Small intestine (tissue), 7 donors: ENCODE measurements around the gene CDH23. TPM values are rescaled to one million over a fixed set of nuclear protein-coding genes. Genes with fewer than 3 reads are reported as not detected.

Experiments used
- DNase-seq, 2 donors: peaks; one replicate each; pipeline versions ENCODE4 v3.0.0 to v3.0.0-alpha.2; 2013
- FAIRE-seq: peaks from 2 replicates; lab custom pipeline; 2012; peaks lifted over from hg19 to GRCh38; lab: Jason Lieb, UNC
- H3K27ac ChIP-seq, 3 donors: one replicate each; pipeline ENCODE4 v1.5.1; 2013; ENCODE audit warnings: low read length in 2 of 3, mild to moderate bottlenecking in 2 of 3, control low read depth in 1 of 3, inconsistent platforms in 1 of 3, low read depth in 1 of 3, moderate library complexity in 1 of 3
- H3K27me3 ChIP-seq, 3 donors: one replicate each; pipeline ENCODE4 v1.6.1; 2013; ENCODE audit warnings: low read length in 3 of 3, inconsistent platforms in 1 of 3; ENCODE audit not compliant: control insufficient read depth in 3 of 3, insufficient read depth in 3 of 3
- H3K36me3 ChIP-seq, 3 donors: one replicate each; pipeline ENCODE4 v1.6.1; 2013; ENCODE audit warnings: low read length in 3 of 3, inconsistent platforms in 1 of 3, low read depth in 1 of 3, mild to moderate bottlenecking in 1 of 3, moderate library complexity in 1 of 3; ENCODE audit not compliant: control insufficient read depth in 3 of 3, insufficient read depth in 2 of 3
- H3K4me1 ChIP-seq, 3 donors: one replicate each; pipeline ENCODE4 v1.6.1; 2013; ENCODE audit warnings: low read length in 2 of 3, inconsistent platforms in 1 of 3, low read depth in 1 of 3, mild to moderate bottlenecking in 1 of 3, moderate library complexity in 1 of 3; ENCODE audit not compliant: control insufficient read depth in 3 of 3, insufficient read depth in 2 of 3
- H3K4me3 ChIP-seq, 3 donors: one replicate each; pipeline ENCODE4 v1.5.1; 2013; ENCODE audit warnings: low read length in 3 of 3, control low read depth in 1 of 3, inconsistent platforms in 1 of 3, low read depth in 1 of 3, mild to moderate bottlenecking in 1 of 3, moderate library complexity in 1 of 3
- H3K9me3 ChIP-seq, 2 donors: one replicate each; pipeline ENCODE4 v1.6.1; 2013; ENCODE audit warnings: low read depth in 1 of 2, low read length in 1 of 2; ENCODE audit not compliant: control insufficient read depth in 2 of 2, insufficient read depth in 1 of 2
- WGBS, 3 donors: extraction: QIAGEN DNeasy Blood & Tissue Kit; methylation state at CpG; one replicate each; pipeline ENCODE4 v1.1.7; 2013; 5-methylcytosine and 5-hydroxymethylcytosine counted together
- polyA plus RNA-seq, 4 donors: library from polyadenylated mRNA; stranded (reverse) in 3 of 4; unstranded in 1 of 4; fragments of 200-250 nt in 3 of 4; fragments of 120-200 nt in 1 of 4; gene quantifications; one replicate each; pipeline versions ENCODE4 v1.2.1 to v1.2.3, GENCODE V29; 2013
- donor health status: healthy with polysubstance abuse.
- donor health status: control.
- donor health status: control.
- donor health status: Bipolar disorder and iron deficiency.
- donor health status: healthy.

CDH23 gene
- polyA plus RNA-seq, 4 donors: 0.89 to 2.5 (median 1.6) TPM

DNA sequence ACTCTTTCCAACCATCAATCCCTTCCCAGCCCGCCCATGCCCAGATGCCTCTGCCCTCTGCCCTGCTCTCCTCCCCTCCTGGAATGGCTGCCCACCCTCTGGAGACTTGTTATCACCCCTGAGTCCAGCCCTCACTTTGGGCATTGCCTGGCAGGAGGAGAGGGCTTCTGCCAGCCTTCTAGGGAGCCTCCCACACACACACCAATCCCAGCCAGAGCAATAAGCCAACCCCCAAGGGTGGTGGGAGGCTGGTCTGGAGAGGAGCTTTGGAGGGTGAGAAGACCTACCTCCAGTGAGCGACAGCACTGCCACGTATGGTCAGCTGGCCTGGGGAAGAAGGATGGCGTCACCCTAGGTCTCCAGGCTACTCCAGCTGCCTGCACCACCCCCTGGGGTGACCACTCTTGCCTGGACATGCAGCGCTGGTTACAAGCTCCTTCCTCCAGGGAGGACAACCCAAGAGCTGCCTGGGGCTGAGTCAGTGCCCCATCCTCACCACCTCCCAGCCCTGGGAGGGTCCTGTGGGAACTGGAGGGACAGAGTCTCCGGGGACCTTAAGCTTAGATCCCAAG, 314.4 kb downstream of the CDH23 start:
- FAIRE-seq (no peak), DNase-seq (no peak)
- 89 to 94% (median 92%) methylated on average over 6 of the region's 6 CpGs for WGBS, 3 donors
- Histone ChIP-seq H3K27me3 (no peaks in the 10 kb centered on the region), H3K4me3 (no peak overlapping the region), H3K4me1 (peaks cover 0 to 26% (median 8%) of the 10 kb centered on the region in 3 donors), H3K9me3 (no peaks in the 10 kb centered on the region), H3K36me3 (no peaks in the 10 kb centered on the region), H3K27ac (no peak overlapping the region)

DNA sequence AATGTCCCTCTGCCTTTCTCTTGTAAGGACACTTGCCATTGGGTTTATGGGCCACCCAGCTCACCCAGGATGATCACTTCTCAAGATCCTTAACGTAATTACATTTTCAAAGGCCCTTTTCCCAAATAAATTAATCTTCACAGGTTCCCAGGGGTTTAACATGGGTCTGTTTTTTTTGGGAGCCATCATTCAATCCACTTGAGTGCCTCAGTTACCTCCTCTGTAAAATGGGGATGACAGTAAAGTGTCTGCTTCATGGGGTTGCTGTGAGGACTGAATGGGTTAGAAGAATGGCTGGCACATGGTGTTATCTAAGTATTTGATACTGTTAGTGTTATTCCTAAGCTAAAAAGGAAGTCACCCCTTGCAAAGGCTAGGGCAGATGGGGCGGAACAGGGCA, 315.4 kb downstream of the CDH23 start:
- FAIRE-seq: no peak
- peak overlapping the region in 1 of 3 donors; percentile 83 for H3K27ac ChIP-seq
- WGBS, 3 donors: 88 to 96% (median 90%) methylated on average over 2 of the region's 2 CpGs

DNA sequence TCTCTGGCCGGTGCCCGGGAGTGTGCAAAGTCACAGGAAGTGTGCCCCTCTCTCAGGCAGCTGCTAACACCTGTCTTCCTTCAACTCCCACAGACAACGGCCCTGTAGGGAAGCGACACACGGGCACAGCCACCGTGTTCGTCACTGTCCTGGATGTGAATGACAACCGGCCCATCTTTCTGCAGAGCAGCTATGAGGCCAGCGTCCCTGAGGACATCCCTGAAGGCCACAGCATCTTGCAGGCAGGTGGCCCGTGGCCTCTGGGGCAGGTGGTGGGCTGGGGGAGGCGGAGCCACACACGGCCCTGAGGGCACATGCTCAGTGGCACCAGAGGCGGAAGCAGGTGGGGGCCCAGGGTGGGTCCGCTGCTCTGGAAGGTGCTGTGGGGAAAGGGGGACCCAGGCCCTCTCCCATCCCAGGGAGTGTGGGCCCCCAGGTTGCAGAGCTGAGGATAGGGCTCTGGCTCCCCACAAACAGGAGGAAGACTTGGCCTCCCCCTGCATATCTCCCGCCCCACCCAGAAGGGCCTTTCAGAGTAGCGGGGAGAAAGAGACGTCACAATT, 315.9 kb downstream of the CDH23 start:
- FAIRE-seq (no peak), DNase-seq (no peak)
- H3K4me3 ChIP-seq: no peak overlapping the region
- H3K9me3 ChIP-seq: no peaks in the 10 kb centered on the region
- H3K27me3 ChIP-seq: no peaks in the 10 kb centered on the region
- 67 to 83% (median 81%) methylated on average over 17 of the region's 17 CpGs for WGBS, 3 donors
- no peaks in the 10 kb centered on the region for H3K36me3 ChIP-seq
- peaks cover 0 to 26% (median 8%) of the 10 kb centered on the region in 3 donors for H3K4me1 ChIP-seq
- H3K27ac ChIP-seq: peak overlapping the region; percentile 36 to 83 (median 68)

More for the DNA sequence above, 315.4 kb downstream of the CDH23 start:
- no peak for DNase-seq
- no peak overlapping the region for H3K4me3 ChIP-seq
- no peaks in the 10 kb centered on the region for H3K9me3 ChIP-seq
- no peaks in the 10 kb centered on the region for H3K27me3 ChIP-seq
- H3K4me1 ChIP-seq: peaks cover 0 to 26% (median 8%) of the 10 kb centered on the region in 3 donors
- H3K36me3 ChIP-seq: no peaks in the 10 kb centered on the region

DNA sequence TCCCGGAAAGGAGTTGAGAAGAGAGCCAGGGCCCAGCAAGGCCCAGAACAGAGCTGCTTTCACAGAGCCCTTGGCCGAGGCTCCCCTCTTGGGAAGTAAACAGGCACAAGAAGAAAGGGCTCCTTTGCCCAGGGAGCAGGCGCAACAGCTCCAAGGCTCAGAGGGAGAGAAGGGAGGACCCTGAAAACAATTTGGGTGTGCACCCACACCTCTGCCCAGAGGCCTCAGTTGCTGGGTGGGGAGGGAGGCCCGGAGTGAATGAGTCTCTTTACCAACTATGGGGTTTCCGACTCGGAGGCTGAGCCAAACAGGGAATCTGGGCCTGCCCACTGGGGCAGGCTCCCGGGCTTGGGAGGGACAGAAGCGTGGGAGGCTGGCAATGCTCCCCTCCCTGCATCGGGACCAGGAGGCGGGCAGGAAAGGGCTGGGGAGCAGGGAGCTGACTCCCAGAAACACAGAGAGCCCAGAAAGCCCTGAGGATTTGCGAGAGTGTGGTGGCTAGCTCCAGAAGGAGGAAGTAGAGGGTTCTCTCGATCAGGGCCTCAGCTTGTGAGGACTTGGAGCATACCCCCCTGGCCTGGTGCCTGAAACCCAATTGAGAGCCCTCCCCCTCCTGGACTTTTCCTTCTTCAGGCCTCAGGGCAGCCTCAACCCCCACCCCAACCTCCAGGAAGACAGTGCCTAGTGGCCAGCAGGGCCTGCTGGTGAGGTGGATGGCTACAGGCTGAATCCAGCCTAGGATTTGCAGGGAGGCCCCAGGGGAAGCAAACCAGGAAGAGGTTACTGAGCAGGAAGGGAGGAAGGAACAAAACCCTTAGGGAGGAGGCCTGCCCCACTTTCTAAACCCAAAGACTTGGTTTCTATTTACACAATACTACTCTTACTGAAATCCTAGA, 316.7 kb downstream of the CDH23 start:
- peaks cover 0 to 23% (median 8%) of the 10 kb centered on the region in 3 donors for H3K4me1 ChIP-seq
- DNase-seq (peak in 1 of 2 donors; percentile 43), FAIRE-seq (no peak)
- H3K9me3 ChIP-seq: no peaks in the 10 kb centered on the region
- 39 to 73% (median 70%) methylated on average over 12 of the region's 12 CpGs for WGBS, 3 donors
- H3K4me3 ChIP-seq: no peak overlapping the region
- H3K36me3 ChIP-seq: no peaks in the 10 kb centered on the region
- peak overlapping the region; percentile 21 to 83 (median 68) for H3K27ac ChIP-seq
- no peaks in the 10 kb centered on the region for H3K27me3 ChIP-seq

DNA sequence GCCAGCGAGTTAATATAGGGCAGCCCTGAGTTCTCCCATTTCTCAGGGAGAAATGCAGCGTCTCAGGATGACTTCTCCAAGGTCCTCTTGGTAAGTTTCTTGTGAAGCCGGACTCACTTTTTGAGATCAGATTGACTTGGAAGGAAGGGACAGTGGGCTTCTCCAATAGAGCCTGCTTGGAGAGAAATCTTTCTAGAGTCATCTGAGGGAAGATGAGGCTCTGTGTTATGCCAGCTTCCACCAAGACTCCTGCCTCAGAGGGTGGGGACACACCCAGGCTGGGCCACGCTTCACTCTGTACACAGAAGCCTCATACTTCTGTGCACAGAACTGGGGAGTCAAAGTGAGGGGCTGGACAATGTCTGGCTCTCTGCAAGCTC, 317.3 kb downstream of the CDH23 start:
- peak overlapping the region; percentile 5 to 83 (median 68) for H3K27ac ChIP-seq
- WGBS, 3 donors: 54 to 81% (median 66%) methylated on average over 4 of the region's 4 CpGs
- no peaks in the 10 kb centered on the region for H3K9me3 ChIP-seq
- H3K36me3 ChIP-seq: no peaks in the 10 kb centered on the region
- no peak overlapping the region for H3K4me3 ChIP-seq
- FAIRE-seq (no peak), DNase-seq (no peak)
- H3K4me1 ChIP-seq: peaks cover 0 to 21% (median 8%) of the 10 kb centered on the region in 3 donors
- H3K27me3 ChIP-seq: no peaks in the 10 kb centered on the region

DNA sequence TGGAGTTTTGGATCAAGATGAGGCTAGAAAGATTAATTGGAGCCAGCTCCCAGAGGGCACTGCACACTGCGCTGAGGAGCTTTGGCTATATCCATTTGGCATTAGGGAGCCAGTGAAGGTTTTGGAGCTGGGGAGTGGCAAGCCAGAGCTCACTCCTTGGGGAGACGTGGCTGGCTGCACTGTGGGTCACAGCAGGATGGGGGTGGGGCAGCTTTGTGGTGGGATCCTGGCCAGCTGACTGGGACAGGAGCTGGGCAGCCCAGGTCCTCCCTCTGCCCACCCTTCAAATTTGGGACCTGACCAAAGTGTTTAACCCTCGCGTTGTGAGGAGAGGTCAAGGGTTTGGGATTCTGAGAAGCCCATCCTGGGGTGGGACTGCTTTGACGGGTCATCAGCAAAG, 317.9 kb downstream of the CDH23 start:
- FAIRE-seq (no peak), DNase-seq (no peak)
- 70 to 79% (median 79%) methylated on average over 5 of the region's 5 CpGs for WGBS, 3 donors
- H3K4me3 ChIP-seq: no peak overlapping the region
- peaks cover 0 to 21% (median 8%) of the 10 kb centered on the region in 3 donors for H3K4me1 ChIP-seq
- H3K27ac ChIP-seq: peak overlapping the region in 2 of 3 donors; percentile 5 to 83
- H3K36me3 ChIP-seq: no peaks in the 10 kb centered on the region
- no peaks in the 10 kb centered on the region for H3K27me3 ChIP-seq
- H3K9me3 ChIP-seq: no peaks in the 10 kb centered on the region

DNA sequence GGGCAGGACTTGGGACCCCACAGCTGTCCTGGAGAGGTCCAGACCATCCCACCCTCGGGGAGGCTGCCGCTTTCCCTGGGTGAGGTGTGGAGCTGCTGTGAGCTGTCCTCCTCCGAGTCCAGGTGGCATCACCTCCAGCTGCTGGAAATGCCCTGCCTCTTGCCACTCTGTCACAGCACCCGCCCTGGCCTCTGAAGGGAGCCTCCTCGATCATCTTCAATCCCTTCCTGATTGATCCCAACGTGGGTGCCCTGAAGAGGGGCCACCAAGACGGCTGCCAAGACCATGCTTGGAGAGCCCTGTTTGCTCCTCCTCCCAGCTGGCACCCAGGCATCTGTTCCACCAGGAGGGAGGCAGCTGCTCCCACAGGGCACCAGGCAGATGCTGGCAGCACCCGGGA, 318.3 kb downstream of the CDH23 start:
- FAIRE-seq (no peak), DNase-seq (no peak)
- no peaks in the 10 kb centered on the region for H3K9me3 ChIP-seq
- H3K4me1 ChIP-seq: peaks cover 0 to 21% (median 8%) of the 10 kb centered on the region in 3 donors
- H3K36me3 ChIP-seq: no peaks in the 10 kb centered on the region
- H3K27me3 ChIP-seq: no peaks in the 10 kb centered on the region
- H3K27ac ChIP-seq: peak overlapping the region in 1 of 3 donors; percentile 83
- no peak overlapping the region for H3K4me3 ChIP-seq
- WGBS, 3 donors: 65 to 85% (median 77%) methylated on average over 8 of the region's 8 CpGs

DNA sequence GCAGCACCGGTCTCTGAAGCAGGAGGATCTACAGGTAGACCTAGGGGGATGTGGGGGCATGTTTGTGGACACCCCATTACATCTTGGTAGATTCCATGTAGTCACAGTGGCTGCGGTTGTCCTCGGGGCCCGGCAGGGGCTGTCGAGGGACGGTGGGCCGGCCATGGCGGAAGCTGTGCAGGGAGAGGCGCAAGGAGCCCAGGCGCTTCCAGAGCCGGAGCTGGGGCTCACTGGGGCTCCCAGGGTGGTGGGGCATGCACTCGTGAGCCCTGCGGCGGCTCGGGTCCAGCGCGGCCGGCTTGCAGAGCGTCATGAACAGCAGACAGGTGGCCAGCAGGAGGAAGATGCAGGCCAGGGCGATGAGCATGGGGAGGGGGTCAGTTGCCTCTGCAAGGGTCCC, 319.1 kb downstream of the CDH23 start:
- FAIRE-seq: no peak
- DNase-seq: no peak
- 95 to 97% (median 95%) methylated on average over 20 of the region's 20 CpGs for WGBS, 3 donors
- H3K9me3 ChIP-seq: no peaks in the 10 kb centered on the region
- no peaks in the 10 kb centered on the region for H3K36me3 ChIP-seq
- no peaks in the 10 kb centered on the region for H3K27me3 ChIP-seq
- H3K4me3 ChIP-seq: no peak overlapping the region
- H3K27ac ChIP-seq: no peak overlapping the region
- H3K4me1 ChIP-seq: peaks cover 0 to 21% (median 8%) of the 10 kb centered on the region in 3 donors
